H1 (cell line): ENCODE data around the gene MTX3. TPM values are rescaled to one million over a fixed set of nuclear protein-coding genes. Genes with fewer than 3 reads are reported as not detected.

Experiments used
- CTCF ChIA-PET: fragments of 300-600 bp; sonication (Branson Sonifier 250); formaldehyde crosslinking; loops from one replicate; lab custom pipeline; 2021; ENCODE audit not compliant: partially characterized antibody; lab: Charles Lee
- POLR2A ChIA-PET: fragments of 300-600 bp; sonication (Branson Sonifier 250); formaldehyde crosslinking; loops from one replicate; lab custom pipeline; 2021; ENCODE audit warnings: inconsistent platforms; ENCODE audit not compliant: partially characterized antibody; lab: Charles Lee
- DNase-seq, 2 experiments: peaks; one replicate each; pipeline versions ENCODE4 v3.0.0 to v3.0.0-alpha.2; 2010 to 2022; ENCODE audit warnings: low spot score in 2 of 2, low read depth in 1 of 2, mixed read lengths in 1 of 2
- FAIRE-seq: peaks from 2 replicates; lab custom pipeline; 2011; peaks lifted over from hg19 to GRCh38; lab: Jason Lieb, UNC
- H2AFZ ChIP-seq: 2 replicates; pipeline ENCODE4 v1.8.1; 2012; ENCODE audit warnings: low read length, inconsistent platforms
- H2AK5ac ChIP-seq: 2 replicates; pipeline ENCODE4 v1.6.1; 2013; ENCODE audit warnings: low read depth, low read length
- H2BK120ac ChIP-seq: replicated peaks from 2 replicates; pipeline ENCODE3; 2013; ENCODE audit warnings: low read depth, low read length, inconsistent platforms
- H2BK12ac ChIP-seq: 2 replicates; pipeline ENCODE4 v1.6.1; 2013; ENCODE audit warnings: low read depth, low read length
- H2BK15ac ChIP-seq: 2 replicates; pipeline ENCODE4 v1.6.1; 2013; ENCODE audit warnings: low read length
- H2BK20ac ChIP-seq: 2 replicates; pipeline ENCODE4 v1.6.1; 2013; ENCODE audit warnings: low read length
- H2BK5ac ChIP-seq: 2 replicates; pipeline ENCODE4 v1.6.1; 2013; ENCODE audit warnings: low read depth, low read length
- H3K14ac ChIP-seq: 2 replicates; pipeline ENCODE4 v1.6.1; 2013; ENCODE audit warnings: inconsistent platforms; ENCODE audit not compliant: insufficient read length
- H3K18ac ChIP-seq: 2 replicates; pipeline ENCODE4 v1.6.1; 2013; ENCODE audit warnings: low read length; ENCODE audit errors: extremely low read depth
- H3K23ac ChIP-seq: 2 replicates; pipeline ENCODE4 v1.6.1; 2013; ENCODE audit warnings: inconsistent platforms; ENCODE audit not compliant: insufficient read length
- H3K23me2 ChIP-seq: 2 replicates; pipeline ENCODE4 v1.6.1; 2013; ENCODE audit warnings: low read depth, low read length
- H3K27ac ChIP-seq: 2 replicates; pipeline ENCODE4 v1.6.1; 2011; ENCODE audit warnings: low read depth, low read length, inconsistent platforms
- H3K27me3 ChIP-seq, 4 experiments: replicated peaks in 1 of 4; 1 replicate in 1 of 4; 2 replicates in 3 of 4; pipeline versions ENCODE4 v1.6.1 to v1.8.1; 2011 to 2013; ENCODE audit warnings: low read length in 3 of 4, mild to moderate bottlenecking in 3 of 4, inconsistent platforms in 2 of 4, mixed read lengths in 2 of 4, moderate library complexity in 1 of 4; ENCODE audit not compliant: control insufficient read depth in 3 of 4, insufficient read depth in 3 of 4; ENCODE audit errors: extremely low read depth in 1 of 4
- H3K36me3 ChIP-seq, 4 experiments: 2 replicates each; pipeline versions ENCODE4 v1.6.1 to v1.8.1; 2011 to 2013; ENCODE audit warnings: mild to moderate bottlenecking in 4 of 4, low read length in 3 of 4, moderate library complexity in 2 of 4, control low read depth in 1 of 4, inconsistent platforms in 1 of 4; ENCODE audit not compliant: insufficient read depth in 4 of 4, control insufficient read depth in 2 of 4
- H3K4ac ChIP-seq: replicated peaks from 2 replicates; pipeline ENCODE3; 2013; ENCODE audit warnings: low read length, low read depth, mixed read lengths, inconsistent platforms; ENCODE audit not compliant: insufficient read length
- H3K4me1 ChIP-seq, 4 experiments: replicated peaks in 1 of 4; 1 replicate in 1 of 4; 2 replicates in 3 of 4; pipeline versions ENCODE4 v1.6.1 to v1.8.1; 2011 to 2013; ENCODE audit warnings: low read length in 3 of 4, inconsistent platforms in 2 of 4, mixed read lengths in 1 of 4; ENCODE audit not compliant: insufficient read depth in 4 of 4, control insufficient read depth in 3 of 4
- H3K4me2 ChIP-seq, 2 experiments: 2 replicates each; pipeline versions ENCODE4 v1.6.1 to v1.8.1; 2011 to 2013; ENCODE audit warnings: low read depth in 2 of 2, low read length in 2 of 2, control low read depth in 1 of 2, inconsistent platforms in 1 of 2, mild to moderate bottlenecking in 1 of 2; ENCODE audit not compliant: insufficient read depth in 1 of 2
- H3K4me3 ChIP-seq, 4 experiments: fragments of 200-600, 300-600 bp in 1 of 4; sonication (generic), shearing (Covaris generic), sonication (Bioruptor Twin) in 1 of 4; 2 replicates each; pipeline versions ENCODE4 v1.5.1 to v1.8.1; 2011 to 2016; ENCODE audit warnings: low read length in 4 of 4, low read depth in 3 of 4, control low read depth in 2 of 4, inconsistent platforms in 2 of 4, mild to moderate bottlenecking in 2 of 4, mixed read lengths in 1 of 4, moderate library complexity in 1 of 4; ENCODE audit not compliant: insufficient read depth in 2 of 4; ENCODE audit errors: extremely low read depth in 1 of 4
- H3K56ac ChIP-seq: replicated peaks from 2 replicates; pipeline ENCODE3; 2013; ENCODE audit warnings: low read depth, mild to moderate bottlenecking, mixed read lengths, low read length, inconsistent platforms; ENCODE audit not compliant: insufficient read length
- H3K79me1 ChIP-seq: 2 replicates; pipeline ENCODE4 v1.6.1; 2013; ENCODE audit warnings: low read depth, low read length, control low read depth
- H3K79me2 ChIP-seq, 2 experiments: 2 replicates each; pipeline versions ENCODE4 v1.6.1 to v1.8.1; 2012 to 2013; ENCODE audit warnings: low read length in 2 of 2, mild to moderate bottlenecking in 2 of 2, inconsistent platforms in 1 of 2; ENCODE audit not compliant: insufficient read depth in 2 of 2, control insufficient read depth in 1 of 2
- H3K9ac ChIP-seq, 4 experiments: replicated peaks in 1 of 4; 1 replicate in 1 of 4; 2 replicates in 3 of 4; pipeline versions ENCODE4 v1.6.1 to v1.8.1; 2011 to 2013; ENCODE audit warnings: low read depth in 3 of 4, low read length in 3 of 4, control low read depth in 2 of 4, mild to moderate bottlenecking in 2 of 4, moderate library complexity in 2 of 4, inconsistent platforms in 1 of 4; ENCODE audit errors: extremely low read depth in 1 of 4
- H3K9me3 ChIP-seq, 2 experiments: 2 replicates each; pipeline versions ENCODE4 v1.6.1 to v1.8.1; 2012 to 2013; ENCODE audit warnings: mild to moderate bottlenecking in 2 of 2, moderate library complexity in 2 of 2, control low read depth in 1 of 2, inconsistent platforms in 1 of 2, low read depth in 1 of 2, low read length in 1 of 2, mixed read lengths in 1 of 2; ENCODE audit not compliant: insufficient read depth in 2 of 2
- H4K20me1 ChIP-seq, 2 experiments: replicated peaks in 1 of 2; 2 replicates each; pipeline versions ENCODE3 to v1.8.1; 2011 to 2013; ENCODE audit warnings: inconsistent platforms in 2 of 2, low read length in 2 of 2, mild to moderate bottlenecking in 1 of 2; ENCODE audit not compliant: insufficient read depth in 2 of 2, control insufficient read depth in 1 of 2
- H4K5ac ChIP-seq: 2 replicates; pipeline ENCODE4 v1.6.1; 2013; ENCODE audit warnings: low read length, low read depth, mixed read lengths, inconsistent platforms; ENCODE audit not compliant: insufficient read length
- H4K8ac ChIP-seq: 2 replicates; pipeline ENCODE4 v1.8.0; 2013; ENCODE audit warnings: mild to moderate bottlenecking, moderate library complexity, low read length, inconsistent platforms; ENCODE audit not compliant: insufficient read depth; ENCODE audit errors: extremely low read depth
- H4K91ac ChIP-seq: replicated peaks from 2 replicates; pipeline ENCODE3; 2013; ENCODE audit warnings: low read length, mixed read lengths, inconsistent platforms; ENCODE audit not compliant: insufficient read length
- ATF2 ChIP-seq: IDR thresholded peaks from 2 replicates; pipeline ENCODE4 v1.6.1; 2012; ENCODE audit warnings: low read length, inconsistent platforms
- BRCA1 ChIP-seq: IDR thresholded peaks from 2 replicates; pipeline ENCODE4 v1.6.1; 2012; ENCODE audit warnings: low read depth, low read length, improper control_type of control experiment
- GTF2F1 ChIP-seq: IDR thresholded peaks from 2 replicates; pipeline ENCODE4 v1.6.1; 2012; ENCODE audit warnings: low read depth, low read length, improper control_type of control experiment, borderline replicate concordance
- HDAC6 ChIP-seq: IDR thresholded peaks from one replicate; pipeline ENCODE4 v1.7.1; 2012; ENCODE audit warnings: low read depth, mild to moderate bottlenecking, inconsistent platforms, low read length, moderate library complexity
- NANOG ChIP-seq: IDR thresholded peaks from 2 replicates; pipeline ENCODE4 v1.6.1; 2011; ENCODE audit warnings: low read length, low read depth, mild to moderate bottlenecking, inconsistent platforms; ENCODE audit not compliant: insufficient read depth, poor library complexity, severe bottlenecking
- RFX5 ChIP-seq: IDR thresholded peaks from 2 replicates; pipeline ENCODE4 v1.6.1; 2011; ENCODE audit warnings: low read depth, low read length, improper control_type of control experiment, borderline replicate concordance
- RXRA ChIP-seq: IDR thresholded peaks from 2 replicates; pipeline ENCODE4 v1.6.1; 2011; ENCODE audit warnings: low read depth, mild to moderate bottlenecking, low read length, moderate library complexity; ENCODE audit not compliant: insufficient read depth
- SIN3A ChIP-seq, 2 experiments: IDR thresholded peaks in 1 of 2; conservative IDR thresholded peaks in 1 of 2; 2 replicates each; pipeline ENCODE4 v1.6.1; 2011 to 2012; ENCODE audit warnings: low read length in 2 of 2, improper control_type of control experiment in 1 of 2, low read depth in 1 of 2, mild to moderate bottlenecking in 1 of 2
- SP2 ChIP-seq: IDR thresholded peaks from 2 replicates; pipeline ENCODE4 v1.6.1; 2012; ENCODE audit warnings: mild to moderate bottlenecking, low read length, inconsistent platforms
- TEAD4 ChIP-seq: IDR thresholded peaks from 2 replicates; pipeline ENCODE4 v1.6.1; 2012; ENCODE audit warnings: low read depth, low read length, inconsistent platforms, mixed read lengths
- WGBS, 2 experiments: shearing (Covaris generic) in 1 of 2; methylation state at CpG; one replicate each; pipeline versions ENCODE4 v1.1.6 to v1.1.7; 2013 to 2015; ENCODE audit warnings: low lambda C conversion rate in 2 of 2, mixed read lengths in 2 of 2, inconsistent platforms in 1 of 2, low coverage in 1 of 2, missing lambda C conversion rate in 1 of 2; ENCODE audit not compliant: insufficient replicate concordance in 2 of 2, insufficient coverage in 1 of 2, insufficient read length in 1 of 2; ENCODE audit errors: extremely low coverage in 1 of 2, missing lambda C conversion rate in 1 of 2; 5-methylcytosine and 5-hydroxymethylcytosine counted together
- polyA plus RNA-seq, 7 experiments: library from polyadenylated mRNA; depleted of rRNA in 3 of 7; stranded (reverse) in 5 of 7; unstranded in 2 of 7; fragments of >200 nt in 5 of 7; fragments of 200-250 nt in 2 of 7; gene quantifications; 1 replicate in 5 of 7; 2 replicates in 1 of 7; 4 replicates in 1 of 7; pipeline versions ENCODE4 v1.2.1 to v1.2.3, GENCODE V29; 2011 to 2013; ENCODE audit warnings: missing spikeins in 2 of 7, mixed read lengths in 2 of 7
- total RNA-seq: library from RNA; stranded (reverse); fragmentation: NEBNext Ultra II Directional; extraction: Animal tissue kit (Norgen Biotek cat#: 25700); gene quantifications from 2 replicates; pipeline ENCODE4 v1.2.1, GENCODE V29; 2021

Gene MTX3
- total and polyA plus RNA-seq, 2 of the 8 experiments (the other 6 are each of a cell fraction or from before 2014, with no cell fraction given): 9.4 to 28.8 TPM

GRCh38 chr5:79932510-79933504, 58.3 kb downstream of the MTX3 start:
- Histone ChIP-seq H2AK5ac (no peak overlapping the region), H3K56ac (no peak overlapping the region), H4K20me1 (no peaks in the 10 kb centered on the region), H3K4me1 (no peaks in the 10 kb centered on the region), H4K8ac (no peak overlapping the region), H3K4me2 (no peak overlapping the region), H2BK12ac (no peak overlapping the region), H3K27me3 (no peaks in the 10 kb centered on the region; a peak in 1 of 7 replicates), H3K23ac (no peak overlapping the region), H3K36me3 (no peaks in the 10 kb centered on the region), H3K4ac (no peak overlapping the region), H3K9ac (no peak overlapping the region), H2BK20ac (no peak overlapping the region), H3K27ac (no peak overlapping the region), H2AFZ (no peak overlapping the region), H3K18ac (no peak overlapping the region), H3K79me2 (no peaks in the 10 kb centered on the region), H4K5ac (no peak overlapping the region), H3K9me3 (no peaks in the 10 kb centered on the region), H3K79me1 (no peaks in the 10 kb centered on the region), H3K14ac (no peak overlapping the region), H2BK5ac (no peak overlapping the region), H4K91ac (no peak overlapping the region), H2BK120ac (no peak overlapping the region), H3K4me3 (no peak overlapping the region), H2BK15ac (no peak overlapping the region), H3K23me2 (no peaks in the 10 kb centered on the region)
- CTCF ChIA-PET: interaction anchor here (1.1 to 2.1 kb wide), 3 partner anchors 11 to 151 kb away, joined by 3 to 8 read pairs (median 3); no protein-coding TSS in a partner anchor
- FAIRE-seq: no peak
- DNase-seq: no peak
- POLR2A ChIA-PET: no interaction called here
- 91% methylated on average over 10 of the region's 10 CpGs; no CpG with 5 or more reads in 1 of the 2 experiments for WGBS, 2 experiments
- TF ChIP-seq GTF2F1 (no peak), TEAD4 (no peak), ATF2 (no peak), NANOG (no peak), RFX5 (no peak), SIN3A (conservative IDR thresholded peaks at IDR 0.05 in 1 of 2, IDR thresholded peaks at IDR 0.05 in 1 of 2; ENCODE audit: low read depth in 1 of 2, low read length in 2 of 2) (no peak), HDAC6 (no peak), BRCA1 (no peak), RXRA (no peak), SP2 (no peak)
